ENCODE measurements around the gene PELI1.
A peak's percentile ranks its signal among the peaks of the same experiment; 100 is the strongest.

PELI1 gene

DNA sequence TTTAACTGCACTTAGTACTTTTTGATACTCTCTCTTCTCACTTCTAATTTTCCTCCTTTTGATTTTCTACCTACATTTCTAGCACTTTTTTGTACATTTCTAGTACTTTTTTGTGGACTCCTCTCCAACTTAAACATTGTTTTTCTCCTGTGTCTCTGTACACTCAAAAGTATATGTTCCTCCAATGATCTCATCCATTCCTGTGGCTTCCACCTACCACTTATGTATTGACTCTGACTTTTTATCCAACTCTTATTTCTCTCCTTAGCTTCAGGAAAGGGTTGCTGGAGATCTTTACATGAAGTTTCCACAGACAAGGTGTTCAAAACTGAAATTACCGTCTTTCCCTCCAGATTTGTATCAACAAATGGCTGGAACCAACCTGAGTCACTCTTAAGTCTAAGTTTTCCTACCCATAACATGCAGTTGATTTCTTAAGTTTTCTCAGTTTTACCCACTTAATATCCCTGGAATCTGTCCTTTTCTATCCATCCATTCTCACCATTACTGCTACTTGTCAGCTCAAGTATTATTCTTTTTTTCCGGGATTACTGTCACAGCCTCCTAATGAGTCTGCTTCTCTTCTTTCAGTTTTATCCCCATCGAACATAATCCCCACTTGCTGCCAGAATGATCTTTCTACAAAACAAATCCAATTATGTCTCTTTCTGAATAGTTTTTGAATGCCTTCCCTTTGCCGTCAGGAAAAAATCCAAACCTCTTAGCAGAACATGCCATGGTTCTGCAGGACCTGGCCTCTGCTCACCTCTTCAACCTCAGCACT is 22.6 kb upstream of the PELI1 start:
- TF ChIP-seq TEAD4 (IDR thresholded peaks at IDR 0.05) (no peak), TCF12 (IDR thresholded peaks at IDR 0.05; ENCODE audit: low read depth) (no peak), CREB1 (IDR thresholded peaks at IDR 0.05; ENCODE audit: low read depth) (no peak), FOXM1 (IDR thresholded peaks at IDR 0.05; ENCODE audit: borderline replicate concordance, low read depth) (no peak), CEBPB (IDR thresholded peaks at IDR 0.05) (no peak), EP300 (IDR thresholded peaks at IDR 0.05; ENCODE audit: borderline replicate concordance) (no peak), TAF1 (IDR thresholded peaks at IDR 0.05; ENCODE audit: low read depth) (no peak), YY1 (IDR thresholded peaks at IDR 0.05; ENCODE audit: low read depth) (no peak), ZBTB7A (IDR thresholded peaks at IDR 0.05; ENCODE audit: low read depth) (no peak), RAD21 (IDR thresholded peaks at IDR 0.05; ENCODE audit: low read depth) (no peak), EGR1 (IDR thresholded peaks at IDR 0.05) (no peak), NFIC (IDR thresholded peaks at IDR 0.05) (no peak), MAX (IDR thresholded peaks at IDR 0.05) (no peak), REST (IDR thresholded peaks at IDR 0.05; ENCODE audit: low read depth) (no peak)
- TF ChIP-seq, protein P1, sequence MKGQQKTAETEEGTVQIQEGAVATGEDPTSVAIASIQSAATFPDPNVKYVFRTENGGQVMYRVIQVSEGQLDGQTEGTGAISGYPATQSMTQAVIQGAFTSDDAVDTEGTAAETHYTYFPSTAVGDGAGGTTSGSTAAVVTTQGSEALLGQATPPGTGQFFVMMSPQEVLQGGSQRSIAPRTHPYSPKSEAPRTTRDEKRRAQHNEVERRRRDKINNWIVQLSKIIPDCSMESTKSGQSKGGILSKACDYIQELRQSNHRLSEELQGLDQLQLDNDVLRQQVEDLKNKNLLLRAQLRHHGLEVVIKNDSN (IDR thresholded peaks at IDR 0.05): no peak

DNA sequence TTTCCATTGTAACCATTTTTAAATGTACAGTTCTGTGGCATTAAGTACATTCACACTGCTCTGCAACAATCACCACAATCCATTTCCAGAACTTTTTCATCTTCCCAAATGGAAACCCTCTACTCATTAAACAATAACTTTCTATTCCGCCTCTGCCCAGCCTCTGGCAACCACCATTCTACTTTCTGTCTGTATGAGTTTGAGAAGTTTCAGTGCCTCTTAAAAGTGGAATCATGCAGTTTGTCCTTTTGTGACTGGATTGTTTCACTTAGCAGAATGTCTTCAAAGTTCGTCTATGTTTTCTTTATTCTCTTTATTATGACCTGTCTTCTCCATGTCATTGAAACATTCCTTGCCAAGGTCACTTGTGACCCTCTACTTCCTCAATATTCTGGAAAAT is 22.0 kb upstream of the PELI1 start:
- no peak for TF ChIP-seq FOXM1 (IDR thresholded peaks at IDR 0.05; ENCODE audit: borderline replicate concordance, low read depth)
- no peak for TF ChIP-seq EGR1 (IDR thresholded peaks at IDR 0.05)
- no peak for TF ChIP-seq TAF1 (IDR thresholded peaks at IDR 0.05; ENCODE audit: low read depth)
- TF ChIP-seq NFIC (IDR thresholded peaks at IDR 0.05): no peak

- no peak for TF ChIP-seq TAF1 (IDR thresholded peaks at IDR 0.05; ENCODE audit: low read depth)
Observed at GRCh38 chr2:64165706-64166105, 21.5 kb upstream of the PELI1 start.

DNA sequence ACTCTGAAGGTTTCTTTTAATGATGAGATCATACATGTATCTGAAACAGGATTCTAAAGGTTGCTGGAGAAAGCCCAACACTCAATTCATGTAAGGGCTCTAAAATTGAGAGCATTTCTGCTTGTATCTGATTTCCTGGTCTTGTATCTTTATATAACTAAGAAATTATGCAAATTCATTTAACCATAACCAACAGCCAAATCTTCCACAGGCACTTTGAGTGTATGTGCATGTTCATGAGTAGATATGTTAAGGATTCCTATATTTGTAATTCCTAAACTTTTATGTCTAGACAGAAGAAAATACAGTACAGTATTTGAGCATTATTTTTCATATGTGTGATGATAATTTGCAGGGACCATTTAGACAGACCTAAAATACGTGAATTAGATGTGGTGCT is 20.4 kb upstream of the PELI1 start:
- no peak for TF ChIP-seq EGR1 (IDR thresholded peaks at IDR 0.05)
- no peak for TF ChIP-seq FOXM1 (IDR thresholded peaks at IDR 0.05; ENCODE audit: borderline replicate concordance, low read depth)
- TF ChIP-seq EP300 (IDR thresholded peaks at IDR 0.05; ENCODE audit: borderline replicate concordance): no peak
- no peak for TF ChIP-seq TCF12 (IDR thresholded peaks at IDR 0.05; ENCODE audit: low read depth)
- TF ChIP-seq TAF1 (IDR thresholded peaks at IDR 0.05; ENCODE audit: low read depth): no peak
- no peak for TF ChIP-seq RAD21 (IDR thresholded peaks at IDR 0.05; ENCODE audit: low read depth)
- no peak for TF ChIP-seq MAX (IDR thresholded peaks at IDR 0.05)
- no peak for TF ChIP-seq ZBTB7A (IDR thresholded peaks at IDR 0.05; ENCODE audit: low read depth)
- no peak for TF ChIP-seq TEAD4 (IDR thresholded peaks at IDR 0.05)
- no peak for TF ChIP-seq YY1 (IDR thresholded peaks at IDR 0.05; ENCODE audit: low read depth)
- TF ChIP-seq, protein P1 (IDR thresholded peaks at IDR 0.05): no peak
- TF ChIP-seq CEBPB (IDR thresholded peaks at IDR 0.05): no peak

- TF ChIP-seq REST (IDR thresholded peaks at IDR 0.05; ENCODE audit: low read depth) (no peak), CREB1 (IDR thresholded peaks at IDR 0.05; ENCODE audit: low read depth) (no peak), EP300 (IDR thresholded peaks at IDR 0.05; ENCODE audit: borderline replicate concordance) (no peak), FOXM1 (IDR thresholded peaks at IDR 0.05; ENCODE audit: borderline replicate concordance, low read depth) (no peak), CEBPB (IDR thresholded peaks at IDR 0.05) (no peak), YY1 (IDR thresholded peaks at IDR 0.05; ENCODE audit: low read depth) (no peak), TAF1 (IDR thresholded peaks at IDR 0.05; ENCODE audit: low read depth) (no peak), TCF12 (IDR thresholded peaks at IDR 0.05; ENCODE audit: low read depth) (no peak), EGR1 (IDR thresholded peaks at IDR 0.05) (no peak), RAD21 (IDR thresholded peaks at IDR 0.05; ENCODE audit: low read depth) (no peak), MAX (IDR thresholded peaks at IDR 0.05) (no peak)
Observed at GRCh38 chr2:64162516-64162915, 18.3 kb upstream of the PELI1 start.

- no peak for TF ChIP-seq YY1 (IDR thresholded peaks at IDR 0.05; ENCODE audit: low read depth)
- no peak for TF ChIP-seq ZBTB7A (IDR thresholded peaks at IDR 0.05; ENCODE audit: low read depth)
- TF ChIP-seq RAD21 (IDR thresholded peaks at IDR 0.05; ENCODE audit: low read depth): peak; percentile 38; the same call in 1 of the 2 replicates
- TF ChIP-seq, protein P1 (IDR thresholded peaks at IDR 0.05): no peak
- TF ChIP-seq TEAD4 (IDR thresholded peaks at IDR 0.05): peak; percentile 92
- TF ChIP-seq EGR1 (IDR thresholded peaks at IDR 0.05): no peak
- peak; percentile 72 for TF ChIP-seq MAX (IDR thresholded peaks at IDR 0.05)
- TF ChIP-seq CEBPB (IDR thresholded peaks at IDR 0.05): peak; percentile 100
- TF ChIP-seq CREB1 (IDR thresholded peaks at IDR 0.05; ENCODE audit: low read depth): no peak
- peak; percentile 92 for TF ChIP-seq EP300 (IDR thresholded peaks at IDR 0.05; ENCODE audit: borderline replicate concordance)
- peak; percentile 97 for TF ChIP-seq NFIC (IDR thresholded peaks at IDR 0.05)
- no peak for TF ChIP-seq TAF1 (IDR thresholded peaks at IDR 0.05; ENCODE audit: low read depth)
- TF ChIP-seq REST (IDR thresholded peaks at IDR 0.05; ENCODE audit: low read depth): no peak
- peak; percentile 79 for TF ChIP-seq FOXM1 (IDR thresholded peaks at IDR 0.05; ENCODE audit: borderline replicate concordance, low read depth)
- TF ChIP-seq TCF12 (IDR thresholded peaks at IDR 0.05; ENCODE audit: low read depth): peak; percentile 93
Observed at GRCh38 chr2:64157792-64158191, 13.6 kb upstream of the PELI1 start.

All from Ishikawa (cell line).